HepG2 (cell line): Measurements from ENCODE around the gene SCGB1C1. TPM values are rescaled to one million over a fixed set of nuclear protein-coding genes. Genes with fewer than 3 reads are reported as not detected.

ENCODE experiments used
- ATF3 ChIP-seq: sonication (generic); formaldehyde crosslinking; IDR thresholded peaks from 2 replicates; pipeline ENCODE4 v1.4.0; 2020; ENCODE audit warnings: missing genetic modification reagents
- CREB3 ChIP-seq: sonication (generic); formaldehyde crosslinking; IDR thresholded peaks from 2 replicates; pipeline ENCODE4 v1.5.0; 2020; ENCODE audit warnings: missing genetic modification reagents
- E2F5 ChIP-seq: sonication (generic); formaldehyde crosslinking; conservative IDR thresholded peaks from 2 replicates; pipeline ENCODE4 v1.4.0; 2020; ENCODE audit warnings: missing genetic modification reagents
- ETV5 ChIP-seq: IDR thresholded peaks from 2 replicates; pipeline ENCODE4 v1.6.1; 2018; ENCODE audit warnings: missing biosample characterization, missing genetic modification reagents, inconsistent platforms, borderline replicate concordance
- KAT8 ChIP-seq: IDR thresholded peaks from 2 replicates; pipeline ENCODE4 v1.6.1; 2016; ENCODE audit warnings: missing genetic modification reagents, missing compliant biosample characterization
- MTA1 ChIP-seq: sonication (generic); formaldehyde crosslinking; IDR thresholded peaks from 2 replicates; pipeline ENCODE4 v1.4.0; 2020; ENCODE audit warnings: missing genetic modification reagents, mild to moderate bottlenecking, borderline replicate concordance
- POLR2AphosphoS2 ChIP-seq: IDR thresholded peaks from 2 replicates; pipeline ENCODE4 v1.6.1; 2011; ENCODE audit warnings: low read depth, low read length, improper control_type of control experiment
- PPARG ChIP-seq: conservative IDR thresholded peaks from 2 replicates; pipeline ENCODE4 v1.6.1; 2016; ENCODE audit warnings: missing biosample characterization, missing genetic modification reagents
- SRSF1 ChIP-seq: fragments of 200-400 bp; formaldehyde crosslinking; optimal IDR thresholded peaks from 2 replicates; pipeline ENCODE3; 2017; ENCODE audit warnings: mild to moderate bottlenecking, low read depth, low read length, moderate library complexity
- TGIF2 ChIP-seq: IDR thresholded peaks from 2 replicates; pipeline ENCODE4 v1.6.1; 2016; ENCODE audit warnings: control low read depth, missing compliant biosample characterization
- ZBTB10 ChIP-seq: sonication (generic); formaldehyde crosslinking; IDR thresholded peaks from 2 replicates; pipeline ENCODE4 v1.4.0; 2020; ENCODE audit warnings: missing genetic modification reagents, borderline replicate concordance
- ZBTB34 ChIP-seq: sonication (generic); formaldehyde crosslinking; IDR thresholded peaks from 2 replicates; pipeline ENCODE4 v1.8.0; 2022; ENCODE audit warnings: mild to moderate bottlenecking, missing genetic modification reagents
- ZFX ChIP-seq: sonication (generic); formaldehyde crosslinking; IDR thresholded peaks from 2 replicates; pipeline ENCODE4 v1.4.0; 2020; ENCODE audit warnings: mild to moderate bottlenecking, low read depth, missing genetic modification reagents, moderate library complexity
- ZKSCAN8 ChIP-seq: IDR thresholded peaks from 2 replicates; pipeline ENCODE4 v1.6.1; 2016; ENCODE audit warnings: borderline replicate concordance, missing genetic modification reagents, missing compliant biosample characterization
- ZNF616 ChIP-seq: sonication (generic); formaldehyde crosslinking; IDR thresholded peaks from 2 replicates; pipeline ENCODE4 v1.5.0; 2020; ENCODE audit warnings: low read depth, mild to moderate bottlenecking, missing genetic modification reagents
- ZSCAN20 ChIP-seq: sonication (generic); formaldehyde crosslinking; IDR thresholded peaks from 2 replicates; pipeline ENCODE4 v1.4.0; 2020; ENCODE audit warnings: missing genetic modification reagents, mild to moderate bottlenecking, borderline replicate concordance
- ZSCAN5A ChIP-seq: sonication (generic); formaldehyde crosslinking; IDR thresholded peaks from 2 replicates; pipeline ENCODE4 v1.8.0; 2022; ENCODE audit warnings: mild to moderate bottlenecking, missing genetic modification reagents, borderline replicate concordance
- polyA plus RNA-seq, 8 experiments: library from polyadenylated mRNA; depleted of rRNA in 3 of 8; stranded (reverse) in 7 of 8; unstranded in 1 of 8; fragments of >200 nt; fragmentation: Illumina TruSeq in 4 of 8; extraction: Trizol in 4 of 8; gene quantifications; 2 replicates each; pipeline versions ENCODE4 v1.2.1 to v1.2.3, GENCODE V29; 2011 to 2016; ENCODE audit warnings: low read depth in 4 of 8, missing spikeins in 1 of 8, mixed read lengths in 1 of 8; ENCODE audit not compliant: insufficient read depth in 1 of 8
- total RNA-seq, 5 experiments: library from RNA; depleted of rRNA; stranded (reverse); fragments of >200 nt; fragmentation: Illumina TruSeq; extraction: Trizol; gene quantifications; 2 replicates each; pipeline ENCODE4 v1.2.3, GENCODE V29; 2016; ENCODE audit warnings: low read depth in 1 of 5

The SCGB1C1 gene
- total and polyA plus RNA-seq, 2 of the 13 experiments (the other 11 are each of a cell fraction or from before 2014, with no cell fraction given), result not detected

- TF ChIP-seq POLR2AphosphoS2 (peak; percentile 76; the same call in 1 of the 2 replicates), CREB3 (CRISPR knock-in tag) (0 out of 2 replicates have a peak, but pooled peaks have one; percentile 35), ZSCAN5A (0 out of 2 replicates have a peak, but pooled peaks have one; percentile 46), KAT8 (CRISPR knock-in tag) (peak; percentile 93), TGIF2 (CRISPR knock-in tag) (0 out of 2 replicates have a peak, but pooled peaks have one; percentile 37), ATF3 (CRISPR knock-in tag) (0 out of 2 replicates have a peak, but pooled peaks have one; percentile 23), ZNF616 (CRISPR knock-in tag) (peak; percentile 70), SRSF1 (peak; percentile 63), ZSCAN20 (no peak), ZKSCAN8 (CRISPR knock-in tag) (peak; percentile 30; the same call in 1 of the 2 replicates), PPARG (CRISPR knock-in tag) (peak; percentile 44; the same call in 1 of the 2 replicates), ETV5 (CRISPR knock-in tag) (peak; percentile 91), ZBTB10 (CRISPR knock-in tag) (0 out of 2 replicates have a peak, but pooled peaks have one; percentile 45), MTA1 (CRISPR knock-in tag) (0 out of 2 replicates have a peak, but pooled peaks have one; percentile 41), ZBTB34 (no peak), E2F5 (CRISPR knock-in tag) (0 out of 2 replicates have a peak, but pooled peaks have one; percentile 30), ZFX (peak; percentile 97)
These were observed 14.5 kb downstream of the SCGB1C1 start, which contains the start of the genes BET1L and RIC8A (continued) for GRCh38 chr11:207208-207862.
